Calu3 (cell line): ENCODE results near the gene CAPN10. TPM values are rescaled to one million over a fixed set of nuclear protein-coding genes. Genes with fewer than 3 reads are reported as not detected.

Experiments used
- BruUV-seq: library from RNA; stranded (reverse); fragments of 400-500 nt; replicated peaks from 2 replicates; lab custom pipeline; 2021; lab: Mats Ljungman, UMichigan
- CTCF ChIA-PET: fragments of 300-600 bp; sonication (Branson Sonifier 250); formaldehyde crosslinking; loops from one replicate; lab custom pipeline; 2022; ENCODE audit warnings: antibody characterized with exemption; lab: Charles Lee
- DNase-seq: peaks from one replicate; pipeline ENCODE4 v3.0.0; 2022
- H3K27ac Mint-ChIP-seq: one replicate; pipeline ENCODE4 v1.8.0; 2022; ENCODE audit warnings: mixed read lengths; ENCODE audit not compliant: unreplicated experiment
- H3K27me3 Mint-ChIP-seq: one replicate; pipeline ENCODE4 v1.8.0; 2022; ENCODE audit warnings: mixed read lengths; ENCODE audit not compliant: unreplicated experiment
- H3K36me3 Mint-ChIP-seq: one replicate; pipeline ENCODE4 v1.8.0; 2022; ENCODE audit warnings: mild to moderate bottlenecking, moderate library complexity, mixed read lengths; ENCODE audit not compliant: insufficient read depth, unreplicated experiment
- H3K4me1 Mint-ChIP-seq: one replicate; pipeline ENCODE4 v1.8.0; 2022; ENCODE audit warnings: mild to moderate bottlenecking, low read depth, mixed read lengths; ENCODE audit not compliant: unreplicated experiment
- H3K4me3 Mint-ChIP-seq: one replicate; pipeline ENCODE4 v1.8.0; 2022; ENCODE audit warnings: mild to moderate bottlenecking, low read depth, moderate library complexity, mixed read lengths; ENCODE audit not compliant: unreplicated experiment
- H3K9me3 Mint-ChIP-seq: one replicate; pipeline ENCODE4 v1.8.0; 2022; ENCODE audit warnings: low read depth, mixed read lengths; ENCODE audit not compliant: unreplicated experiment
- intact Hi-C: fragments of 100-400 bp; cut with micrococcal nuclease; formaldehyde crosslinking; loops from one replicate; pipeline ENCODE4 v1.10.0; 2022; ENCODE audit not compliant: unreplicated experiment
- total RNA-seq: library from RNA; stranded (reverse); gene quantifications from 2 replicates; pipeline ENCODE4 v1.2.3, GENCODE V29; 2022
- TF ChIP-seq, protein P1 (sequence below): fragments of 200-600 bp; IDR thresholded peaks from one replicate; pipeline ENCODE4 v1.8.0; 2022; ENCODE audit warnings: antibody characterized with exemption; ENCODE audit not compliant: unreplicated experiment

The CAPN10 gene
- total RNA-seq, 1 experiment from 2014 or later = 49.3 TPM

- H3K4me3 Mint-ChIP-seq = no peak overlapping the region
- CTCF ChIA-PET = no interaction called here
- TF ChIP-seq, protein P1, sequence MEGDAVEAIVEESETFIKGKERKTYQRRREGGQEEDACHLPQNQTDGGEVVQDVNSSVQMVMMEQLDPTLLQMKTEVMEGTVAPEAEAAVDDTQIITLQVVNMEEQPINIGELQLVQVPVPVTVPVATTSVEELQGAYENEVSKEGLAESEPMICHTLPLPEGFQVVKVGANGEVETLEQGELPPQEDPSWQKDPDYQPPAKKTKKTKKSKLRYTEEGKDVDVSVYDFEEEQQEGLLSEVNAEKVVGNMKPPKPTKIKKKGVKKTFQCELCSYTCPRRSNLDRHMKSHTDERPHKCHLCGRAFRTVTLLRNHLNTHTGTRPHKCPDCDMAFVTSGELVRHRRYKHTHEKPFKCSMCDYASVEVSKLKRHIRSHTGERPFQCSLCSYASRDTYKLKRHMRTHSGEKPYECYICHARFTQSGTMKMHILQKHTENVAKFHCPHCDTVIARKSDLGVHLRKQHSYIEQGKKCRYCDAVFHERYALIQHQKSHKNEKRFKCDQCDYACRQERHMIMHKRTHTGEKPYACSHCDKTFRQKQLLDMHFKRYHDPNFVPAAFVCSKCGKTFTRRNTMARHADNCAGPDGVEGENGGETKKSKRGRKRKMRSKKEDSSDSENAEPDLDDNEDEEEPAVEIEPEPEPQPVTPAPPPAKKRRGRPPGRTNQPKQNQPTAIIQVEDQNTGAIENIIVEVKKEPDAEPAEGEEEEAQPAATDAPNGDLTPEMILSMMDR = no peak
- H3K36me3 Mint-ChIP-seq = peaks cover 74% of the 10 kb centered on the region
- no peak for DNase-seq
- peak overlapping the region; percentile 91 for H3K27ac Mint-ChIP-seq
- BruUV-seq = no TSS peak
- no peaks in the 10 kb centered on the region for H3K27me3 Mint-ChIP-seq
- H3K9me3 Mint-ChIP-seq = no peaks in the 10 kb centered on the region
- H3K4me1 Mint-ChIP-seq = peaks cover 38% of the 10 kb centered on the region
- intact Hi-C loops = no loop called here
Measured at GRCh38 chr2:240578488-240578887, 8.0 kb upstream of the CAPN10 start.

DNA sequence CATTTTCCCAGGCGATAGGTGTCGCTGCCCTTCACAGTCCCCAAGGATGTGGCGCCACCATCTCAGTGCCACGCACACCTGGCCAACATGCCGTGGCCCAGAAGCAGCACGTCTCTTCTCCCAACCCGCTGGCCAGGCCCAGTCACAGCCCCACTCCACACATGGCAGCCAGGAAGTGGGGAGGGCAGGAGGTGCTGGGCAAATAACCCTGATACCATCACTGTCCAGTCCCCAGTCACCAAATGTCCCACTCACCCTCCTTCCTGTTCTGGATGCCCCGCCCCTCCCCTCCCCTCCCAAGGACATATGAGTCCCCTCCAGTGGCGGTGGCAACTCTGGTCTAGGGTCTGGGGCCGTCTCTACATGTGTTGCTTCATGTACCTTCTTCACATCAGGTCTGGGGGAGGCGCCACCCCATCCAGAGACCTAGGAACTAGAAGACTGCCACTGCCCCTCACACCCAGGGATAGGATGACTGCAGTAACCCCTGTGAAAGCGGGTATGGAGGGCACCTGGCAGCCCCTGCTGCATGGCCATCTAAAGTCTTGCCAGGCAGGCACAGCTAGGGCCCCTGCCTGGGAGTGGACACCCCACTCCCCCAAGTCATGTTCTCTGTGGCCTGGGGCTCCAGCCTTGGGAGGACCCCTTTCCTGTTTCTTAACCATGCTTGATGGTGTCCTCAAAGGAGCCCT, 7.3 kb upstream of the CAPN10 start:
- Mint-ChIP-seq H3K4me1 (peaks cover 38% of the 10 kb centered on the region), H3K27me3 (no peaks in the 10 kb centered on the region), H3K4me3 (peak overlapping the region; percentile 59), H3K9me3 (no peaks in the 10 kb centered on the region), H3K27ac (peak overlapping the region; percentile 91), H3K36me3 (peaks cover 72% of the 10 kb centered on the region)
- DNase-seq = no peak
- BruUV-seq = no TSS peak
- TF ChIP-seq, protein P1 = no peak
- intact Hi-C loops = no loop called here
- CTCF ChIA-PET = interaction anchor here (1.0 to 2.0 kb wide), 8 partner anchors 9 to 261 kb away, joined by 3 to 38 read pairs (median 7); partner anchors contain the start of gene ANKMY1

- Mint-ChIP-seq H3K27me3 (no peaks in the 10 kb centered on the region), H3K36me3 (peaks cover 68% of the 10 kb centered on the region), H3K4me1 (peaks cover 45% of the 10 kb centered on the region), H3K4me3 (peak overlapping the region; percentile 59), H3K27ac (peak overlapping the region; percentile 91), H3K9me3 (no peaks in the 10 kb centered on the region)
- CTCF ChIA-PET = interaction anchor here (0.6 to 2.0 kb wide), 10 partner anchors 9 to 975 kb away, joined by 3 to 38 read pairs (median 6); partner anchors contain the start of gene ANKMY1
- peak; percentile 84 for DNase-seq
- intact Hi-C loops = no loop called here
- TF ChIP-seq, protein P1 = peak; percentile 73
- no TSS peak for BruUV-seq
Measured at GRCh38 chr2:240579771-240580614, 6.5 kb upstream of the CAPN10 start.

- intact Hi-C loops = no loop called here
- H3K27me3 Mint-ChIP-seq = no peaks in the 10 kb centered on the region
- DNase-seq = no peak
Measured at GRCh38 chr2:240581811-240582210, 4.7 kb upstream of the CAPN10 start.

More at GRCh38 chr2:240581811-240582210, 4.7 kb upstream of the CAPN10 start:
- TF ChIP-seq, protein P1 = no peak
- Mint-ChIP-seq H3K36me3 (peaks cover 65% of the 10 kb centered on the region), H3K4me3 (no peak overlapping the region), H3K4me1 (peaks cover 47% of the 10 kb centered on the region), H3K27ac (peak overlapping the region; percentile 68), H3K9me3 (no peaks in the 10 kb centered on the region)
- CTCF ChIA-PET = no interaction called here
- no TSS peak for BruUV-seq
